GM12878 (cell line): Measurements from ENCODE around the gene CD164. TPM values are rescaled to one million over a fixed set of nuclear protein-coding genes. Genes with fewer than 3 reads are reported as not detected.

Experiments used
- ATAC-seq: fragments of 200-7000 bp; cut with Tn5 transposase; 3 replicates; pipeline ENCODE4 v1.9.1; 2020; ENCODE audit warnings: mild to moderate bottlenecking, moderate library complexity
- BruUV-seq: library from RNA; stranded (reverse); fragments of 400-500 nt; replicated peaks from 2 replicates; lab custom pipeline; 2021; lab: Mats Ljungman, UMichigan
- CTCF ChIA-PET: fragments of 300-600 bp; sonication (Branson Sonifier 250); formaldehyde crosslinking; extraction: SDS; loops from one replicate; lab custom pipeline; 2021; ENCODE audit warnings: inconsistent platforms; lab: Yijun Ruan, JAX
- POLR2A ChIA-PET: fragments of 350-600 bp; formaldehyde crosslinking; extraction: SDS; loops from one replicate; lab custom pipeline; 2021; ENCODE audit warnings: inconsistent platforms; lab: Charles Lee
- RAD21 ChIA-PET: fragments of 300-600 bp; sonication (Branson Sonifier 250); formaldehyde crosslinking; loops from one replicate; lab custom pipeline; 2023; ENCODE audit warnings: antibody characterized with exemption; ENCODE audit not compliant: unreplicated experiment; lab: Charles Lee
- SMC1A ChIA-PET: fragments of 300-600 bp; sonication (Branson Sonifier 250); formaldehyde crosslinking; loops from one replicate; lab custom pipeline; 2023; ENCODE audit not compliant: unreplicated experiment, uncharacterized antibody; lab: Charles Lee
- DNase-seq: peaks from one replicate; pipeline ENCODE4 v3.0.0-alpha.2; 2011; ENCODE audit warnings: low read depth, low spot score
- FAIRE-seq: peaks from 3 replicates; lab custom pipeline; 2011; peaks lifted over from hg19 to GRCh38; lab: Jason Lieb, UNC
- H2AFZ ChIP-seq: 2 replicates; pipeline ENCODE4 v1.6.0; 2011; ENCODE audit warnings: low read depth, low read length, control low read depth; ENCODE audit not compliant: control insufficient read depth
- H3K27ac ChIP-seq: 2 replicates; pipeline ENCODE4 v1.5.1; 2011; ENCODE audit warnings: control low read depth; ENCODE audit not compliant: control insufficient read depth, insufficient read depth
- H3K27me3 ChIP-seq, 2 experiments: replicated peaks in 1 of 2; 2 replicates each; pipeline versions ENCODE4 v1.6.0 to v1.6.1; 2011; ENCODE audit warnings: low read length in 1 of 2; ENCODE audit not compliant: control insufficient read depth in 2 of 2, insufficient read depth in 2 of 2
- H3K36me3 ChIP-seq, 2 experiments: 2 replicates each; pipeline ENCODE4 v1.5.1; 2011; ENCODE audit warnings: low read length in 1 of 2; ENCODE audit not compliant: control insufficient read depth in 2 of 2, insufficient read depth in 2 of 2
- H3K4me1 ChIP-seq: 2 replicates; pipeline ENCODE4 v1.6.1; 2011; ENCODE audit warnings: mild to moderate bottlenecking, low read length, moderate library complexity, mixed read lengths; ENCODE audit not compliant: control insufficient read depth, insufficient read depth
- H3K4me2 ChIP-seq: 2 replicates; pipeline ENCODE4 v1.6.0; 2011; ENCODE audit warnings: control low read depth; ENCODE audit not compliant: control insufficient read depth, insufficient read depth
- H3K4me3 ChIP-seq: fragments of 200-600 bp; sonication (generic); 2 replicates; pipeline ENCODE4 v1.5.1; 2016
- H3K79me2 ChIP-seq: 2 replicates; pipeline ENCODE4 v1.6.0; 2011; ENCODE audit warnings: low read length; ENCODE audit not compliant: control insufficient read depth, insufficient read depth
- H3K9ac ChIP-seq: 2 replicates; pipeline ENCODE4 v1.8.0; 2011; ENCODE audit warnings: low read length, control low read depth, mixed read lengths; ENCODE audit not compliant: control insufficient read depth, insufficient read depth
- H3K9me3 ChIP-seq: replicated peaks from 3 replicates; pipeline ENCODE4 v1.5.1; 2011; ENCODE audit warnings: mild to moderate bottlenecking, low read length; ENCODE audit not compliant: control insufficient read depth, insufficient read depth
- H4K20me1 ChIP-seq: 2 replicates; pipeline ENCODE4 v1.6.0; 2011; ENCODE audit not compliant: control insufficient read depth, insufficient read depth
- CTCF ChIP-seq, 3 experiments: IDR thresholded peaks in 2 of 3; conservative IDR thresholded peaks in 1 of 3; 2 replicates each; pipeline ENCODE4 v1.5.1; 2011; ENCODE audit warnings: low read depth in 3 of 3, low read length in 3 of 3, mild to moderate bottlenecking in 3 of 3, control low read depth in 2 of 3, moderate library complexity in 2 of 3, inconsistent platforms in 1 of 3, mixed read lengths in 1 of 3; ENCODE audit not compliant: control insufficient read depth in 2 of 3, insufficient read depth in 1 of 3; ENCODE audit errors: extremely low read depth in 1 of 3
- HDAC6 ChIP-seq: fragments of 200-600 bp; sonication (generic); IDR thresholded peaks from one replicate; pipeline ENCODE4 v1.8.0; 2017; ENCODE audit warnings: antibody characterized with exemption; ENCODE audit not compliant: unreplicated experiment
- MTA2 ChIP-seq: fragments of 450-650 bp; IDR thresholded peaks from 2 replicates; pipeline ENCODE4 v1.6.1; 2016; ENCODE audit warnings: low read depth, mild to moderate bottlenecking, moderate library complexity
- RCOR1 ChIP-seq: conservative IDR thresholded peaks from 2 replicates; pipeline ENCODE4 v1.6.1; 2012; ENCODE audit warnings: low read depth, low read length, improper control_type of control experiment
- USF1 ChIP-seq: IDR thresholded peaks from 2 replicates; pipeline ENCODE4 v1.6.1; 2011; ENCODE audit warnings: borderline replicate concordance, low read depth, mild to moderate bottlenecking, moderate library complexity, mixed read lengths, low read length; ENCODE audit not compliant: insufficient read depth; ENCODE audit errors: extremely low read length
- WRNIP1 ChIP-seq: IDR thresholded peaks from 2 replicates; pipeline ENCODE4 v1.6.1; 2011; ENCODE audit warnings: low read depth, low read length, improper control_type of control experiment, borderline replicate concordance
- WGBS: methylation state at CpG from one replicate; pipeline ENCODE4 v1.1.6; 2016; ENCODE audit warnings: low lambda C conversion rate; ENCODE audit not compliant: insufficient replicate concordance, insufficient coverage; ENCODE audit errors: missing lambda C conversion rate; 5-methylcytosine and 5-hydroxymethylcytosine counted together
- in situ Hi-C: fragments of 300-500 bp; cut with MboI; formaldehyde crosslinking; loops from 9 replicates; pipeline ENCODE4 v1.14.3; 2018; ENCODE audit warnings: mixed read lengths
- intact Hi-C: fragments of 100-400 bp; cut with micrococcal nuclease; formaldehyde crosslinking; loops from one replicate; pipeline ENCODE4 v1.14.2; 2022; ENCODE audit not compliant: unreplicated experiment
- polyA plus RNA-seq, 11 experiments: library from polyadenylated mRNA; depleted of rRNA in 4 of 11; unstranded in 6 of 11; stranded (reverse) in 5 of 11; fragments of >200 nt; fragmentation: Nextera tagmentation in 4 of 11; fragmentation: Illumina TruSeq in 1 of 11; extraction: Ambion mirVana in 4 of 11; extraction: Trizol in 1 of 11; gene quantifications; 1 replicate in 1 of 11; 2 replicates in 10 of 11; pipeline versions ENCODE4 v1.2.1 to v1.2.3, GENCODE V29; 2011 to 2016; ENCODE audit warnings: inconsistent platforms in 2 of 11, missing spikeins in 2 of 11, low read depth in 1 of 11
- total RNA-seq, 4 experiments: library from RNA; depleted of rRNA in 3 of 4; stranded (reverse); fragments of >200 nt in 3 of 4; fragmentation: Illumina TruSeq in 1 of 4; extraction: Trizol in 1 of 4; gene quantifications; 2 replicates each; pipeline versions ENCODE4 v1.2.1 to v1.2.3, GENCODE V29; 2013 to 2021
- TF ChIP-seq, protein P1 (sequence below): fragments of 450-650 bp; IDR thresholded peaks from 2 replicates; pipeline ENCODE4 v1.6.1; 2016; ENCODE audit warnings: mild to moderate bottlenecking
- TF ChIP-seq, protein P2 (sequence below): fragments of 450-650 bp; IDR thresholded peaks from 2 replicates; pipeline ENCODE4 v1.6.1; 2017; ENCODE audit warnings: borderline replicate concordance

Gene CD164
- total and polyA plus RNA-seq, 10 of the 15 experiments (the other 5 are each of a cell fraction or from before 2014, with no cell fraction given) = 145 to 447 (median 211) TPM

- no peak overlapping the region for H3K4me2 ChIP-seq
- TF ChIP-seq WRNIP1 (no peak), USF1 (no peak), RCOR1 (no peak)
- TF ChIP-seq, protein P1, sequence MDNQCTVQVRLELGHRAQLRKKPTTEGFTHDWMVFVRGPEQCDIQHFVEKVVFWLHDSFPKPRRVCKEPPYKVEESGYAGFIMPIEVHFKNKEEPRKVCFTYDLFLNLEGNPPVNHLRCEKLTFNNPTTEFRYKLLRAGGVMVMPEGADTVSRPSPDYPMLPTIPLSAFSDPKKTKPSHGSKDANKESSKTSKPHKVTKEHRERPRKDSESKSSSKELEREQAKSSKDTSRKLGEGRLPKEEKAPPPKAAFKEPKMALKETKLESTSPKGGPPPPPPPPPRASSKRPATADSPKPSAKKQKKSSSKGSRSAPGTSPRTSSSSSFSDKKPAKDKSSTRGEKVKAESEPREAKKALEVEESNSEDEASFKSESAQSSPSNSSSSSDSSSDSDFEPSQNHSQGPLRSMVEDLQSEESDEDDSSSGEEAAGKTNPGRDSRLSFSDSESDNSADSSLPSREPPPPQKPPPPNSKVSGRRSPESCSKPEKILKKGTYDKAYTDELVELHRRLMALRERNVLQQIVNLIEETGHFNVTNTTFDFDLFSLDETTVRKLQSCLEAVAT = no peak
Measured at GRCh38 chr6:109347779-109348178, 34.5 kb downstream of the CD164 start.

DNA sequence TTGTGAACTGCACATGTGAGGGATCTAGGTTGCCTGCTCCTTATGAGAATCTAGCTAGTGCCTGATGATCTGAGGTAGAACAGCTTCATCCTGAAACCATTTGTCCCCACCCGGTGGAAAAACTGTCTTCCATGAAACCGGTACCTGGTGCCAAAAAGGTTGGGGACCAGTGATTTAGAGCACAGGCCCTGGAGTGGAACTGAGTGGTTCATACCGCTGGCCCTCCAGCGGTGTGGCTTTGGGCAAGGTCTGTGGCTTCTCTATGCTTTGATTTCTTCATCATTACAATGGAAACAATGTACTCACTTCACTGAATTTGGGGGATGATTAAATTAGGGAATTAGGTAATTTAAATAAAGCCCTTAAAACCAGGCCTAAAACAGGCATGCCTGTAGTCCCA lies 36.3 kb downstream of the CD164 start:
- H2AFZ ChIP-seq = no peak overlapping the region
- DNase-seq = no peak
- in situ Hi-C loops = no loop called here
- no peak for TF ChIP-seq MTA2
- TF ChIP-seq CTCF (IDR thresholded peaks at IDR 0.05 in 2 of 3, conservative IDR thresholded peaks at IDR 0.05 in 1 of 3; ENCODE audit: control insufficient read depth in 2 of 3, extremely low read depth in 1 of 3, insufficient read depth in 1 of 3, low read depth in 3 of 3, low read length in 3 of 3) = no peak
- TF ChIP-seq, protein P2, sequence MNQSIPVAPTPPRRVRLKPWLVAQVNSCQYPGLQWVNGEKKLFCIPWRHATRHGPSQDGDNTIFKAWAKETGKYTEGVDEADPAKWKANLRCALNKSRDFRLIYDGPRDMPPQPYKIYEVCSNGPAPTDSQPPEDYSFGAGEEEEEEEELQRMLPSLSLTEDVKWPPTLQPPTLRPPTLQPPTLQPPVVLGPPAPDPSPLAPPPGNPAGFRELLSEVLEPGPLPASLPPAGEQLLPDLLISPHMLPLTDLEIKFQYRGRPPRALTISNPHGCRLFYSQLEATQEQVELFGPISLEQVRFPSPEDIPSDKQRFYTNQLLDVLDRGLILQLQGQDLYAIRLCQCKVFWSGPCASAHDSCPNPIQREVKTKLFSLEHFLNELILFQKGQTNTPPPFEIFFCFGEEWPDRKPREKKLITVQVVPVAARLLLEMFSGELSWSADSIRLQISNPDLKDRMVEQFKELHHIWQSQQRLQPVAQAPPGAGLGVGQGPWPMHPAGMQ = no peak
- TF ChIP-seq HDAC6 = no peak

More at GRCh38 chr6:109347779-109348178, 34.5 kb downstream of the CD164 start:
- H2AFZ ChIP-seq = no peak overlapping the region
- ChIA-PET SMC1A (interaction anchor here (1.2 kb wide), 1 partner anchor 26 kb away, joined by 3 read pairs; no protein-coding TSS in a partner anchor), CTCF (no interaction called here), POLR2A (no interaction called here), RAD21 (no interaction called here)
- no TSS peak for BruUV-seq
- in situ Hi-C loops (no loop called here), intact Hi-C loops (no loop called here)
- no peak overlapping the region for H3K9ac ChIP-seq
- no peaks in the 10 kb centered on the region for H4K20me1 ChIP-seq
- H3K4me3 ChIP-seq = no peak overlapping the region
- no peaks in the 10 kb centered on the region for H3K27me3 ChIP-seq
- no peak for DNase-seq
- H3K36me3 ChIP-seq = no peaks in the 10 kb centered on the region
- H3K9me3 ChIP-seq = no peaks in the 10 kb centered on the region
- H3K4me1 ChIP-seq = no peaks in the 10 kb centered on the region
- no peak for ATAC-seq
- no peak overlapping the region for H3K27ac ChIP-seq
- 83% methylated on average over 3 of the region's 3 CpGs for WGBS
- no peaks in the 10 kb centered on the region for H3K79me2 ChIP-seq
- FAIRE-seq = no peak

More for the DNA sequence above, 36.3 kb downstream of the CD164 start:
- Histone ChIP-seq H3K9me3 (no peaks in the 10 kb centered on the region), H3K4me3 (no peak overlapping the region), H3K27me3 (no peaks in the 10 kb centered on the region), H3K4me1 (no peaks in the 10 kb centered on the region), H3K79me2 (no peaks in the 10 kb centered on the region), H3K27ac (no peak overlapping the region), H3K9ac (no peak overlapping the region), H3K36me3 (no peaks in the 10 kb centered on the region), H3K4me2 (no peak overlapping the region), H4K20me1 (no peaks in the 10 kb centered on the region)
- intact Hi-C loops = no loop called here
- 69% methylated on average over 4 of the region's 4 CpGs for WGBS
- RAD21 ChIA-PET = no interaction called here
- SMC1A ChIA-PET = no interaction called here
- CTCF ChIA-PET = interaction anchor here (0.5 to 1.5 kb wide), 2 partner anchors 21 to 87 kb away, joined by 4 read pairs; no protein-coding TSS in a partner anchor
- no peak for ATAC-seq
- POLR2A ChIA-PET = no interaction called here
- no TSS peak for BruUV-seq
- no peak for FAIRE-seq
